Measurements from ENCODE around the gene CERS6.

The CERS6 gene

DNA sequence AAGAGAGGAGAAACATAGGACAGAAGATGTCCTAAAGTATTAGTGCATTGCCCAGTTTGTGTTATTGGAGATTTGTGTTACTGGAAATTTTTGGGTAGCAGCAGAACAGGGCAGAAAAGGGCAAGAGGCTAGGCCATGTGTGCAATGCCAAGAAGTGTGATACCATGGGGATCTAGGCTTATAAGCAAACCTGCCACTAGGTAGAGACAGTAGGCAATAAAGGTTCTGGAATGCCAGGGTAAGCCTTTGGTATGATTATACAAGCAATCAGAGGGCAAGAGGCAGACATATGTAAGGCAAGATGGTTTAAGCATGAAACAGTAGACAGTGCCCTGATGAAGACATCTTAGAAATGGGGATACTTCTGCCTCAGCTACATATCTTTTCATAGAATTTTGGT lies 12.3 kb upstream of the CERS6 start:
- no peak for DNase-seq (ENCODE audit: low spot score)

GRCh38 chr2:168445960-168446359 lies 10.1 kb upstream of the CERS6 start:
- no peak for DNase-seq (ENCODE audit: low spot score)

DNA sequence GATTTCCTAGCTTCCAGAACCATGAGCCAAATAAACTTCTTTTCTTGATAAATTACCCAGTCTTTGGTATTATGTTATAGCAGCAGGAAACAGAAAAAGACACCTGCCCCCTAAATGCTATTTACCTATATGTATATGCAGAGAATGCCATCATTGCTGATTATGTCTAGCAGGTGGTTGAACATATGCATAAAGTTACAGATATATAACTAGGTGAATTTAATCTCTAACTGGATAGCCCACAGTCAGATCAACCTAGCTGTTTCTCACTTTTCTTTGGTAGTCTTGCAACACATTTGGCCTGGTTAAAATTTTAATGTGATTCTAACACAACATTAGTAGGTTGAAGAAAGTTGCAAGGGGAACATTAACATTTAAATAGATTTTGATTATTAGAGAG lies 7.1 kb upstream of the CERS6 start:
- no peak for DNase-seq (ENCODE audit: low spot score)

- no peak for DNase-seq (ENCODE audit: low spot score)
Measured at GRCh38 chr2:168449419-168449818, 6.7 kb upstream of the CERS6 start.

GRCh38 chr2:168450171-168450570 lies 5.9 kb upstream of the CERS6 start:
- DNase-seq (ENCODE audit: low spot score), result no peak

DNA sequence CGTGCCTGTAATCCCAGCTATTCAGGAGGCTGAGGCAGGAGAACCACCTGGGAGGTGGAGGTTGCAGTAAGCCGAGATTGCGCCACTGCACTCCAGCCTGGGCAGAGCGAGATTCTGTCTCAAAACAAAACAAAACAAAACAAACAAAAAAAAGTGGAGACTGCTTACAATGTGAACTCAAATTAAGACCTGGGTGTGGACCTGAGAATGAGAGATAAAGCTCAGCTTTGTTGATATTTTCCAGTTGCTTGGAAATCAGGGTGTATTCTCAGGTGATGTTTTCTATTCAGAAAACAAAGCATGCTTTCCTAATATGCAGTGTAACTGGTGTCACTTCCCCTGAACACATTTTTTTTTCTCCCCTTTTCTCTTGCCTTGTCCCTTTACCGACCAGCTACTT lies 5.3 kb upstream of the CERS6 start:
- DNase-seq (ENCODE audit: low spot score), result no peak

DNA sequence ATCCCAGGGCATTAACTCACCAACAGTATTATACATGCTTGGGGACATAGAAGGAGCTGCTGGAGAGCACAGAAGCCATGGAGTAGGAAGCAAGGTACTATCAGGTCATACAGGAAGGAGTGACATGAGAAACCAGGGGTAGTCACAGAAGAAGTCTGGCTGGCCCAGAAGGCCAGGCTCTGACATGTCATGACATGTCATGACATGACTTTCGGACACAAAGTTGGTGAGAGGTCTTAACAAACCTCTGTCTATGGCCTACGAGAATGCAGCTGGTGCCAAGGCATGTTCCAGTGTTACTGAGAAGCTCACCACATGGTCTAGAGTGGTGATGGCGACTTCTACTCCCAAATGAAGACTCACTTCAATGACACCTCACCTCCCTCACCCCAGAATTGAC lies 3.3 kb upstream of the CERS6 start:
- no peak for DNase-seq (ENCODE audit: low spot score)

GRCh38 chr2:168453404-168453803 lies 2.7 kb upstream of the CERS6 start:
- no peak for DNase-seq (ENCODE audit: low spot score)

GRCh38 chr2:168454737-168455644 lies 1.1 kb upstream of the CERS6 start:
- no peak for DNase-seq (ENCODE audit: low spot score)

GRCh38 chr2:168456521-168457189 lies 583 bp downstream of the CERS6 start:
- DNase-seq (ENCODE audit: low spot score), result peak; percentile 62

GRCh38 chr2:168457190-168457895 lies 1.3 kb downstream of the CERS6 start:
- no peak for DNase-seq (ENCODE audit: low spot score)

- no peak for DNase-seq (ENCODE audit: low spot score)
Measured at GRCh38 chr2:168458139-168458538, 2.1 kb downstream of the CERS6 start.

DNA sequence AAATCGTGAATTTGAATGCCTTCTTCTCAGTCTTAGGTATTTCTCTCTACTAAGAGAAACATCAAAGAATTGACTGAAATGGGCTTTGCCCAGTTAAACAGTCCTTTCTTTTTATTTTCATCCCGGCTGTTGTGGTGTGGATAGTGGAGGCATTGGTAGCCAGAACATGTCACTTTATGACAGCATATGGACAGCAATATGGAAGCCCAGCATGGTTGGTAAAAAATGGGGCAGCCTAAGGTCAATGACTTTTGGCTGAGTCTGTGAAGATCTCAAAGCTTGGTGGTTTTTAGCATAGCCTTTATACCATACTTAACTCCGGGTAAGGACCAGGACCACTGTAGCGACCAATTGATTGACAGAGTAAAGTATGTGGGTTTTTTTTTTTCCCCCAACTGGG lies 3.2 kb downstream of the CERS6 start:
- no peak for DNase-seq (ENCODE audit: low spot score)

- no peak for DNase-seq (ENCODE audit: low spot score)
Measured at GRCh38 chr2:168460571-168460970, 4.5 kb downstream of the CERS6 start.

GRCh38 chr2:168461178-168461941 lies 5.3 kb downstream of the CERS6 start:
- DNase-seq (ENCODE audit: low spot score), result no peak

- DNase-seq (ENCODE audit: low spot score), result no peak
Measured at GRCh38 chr2:168461942-168462331, 5.9 kb downstream of the CERS6 start.

DNA sequence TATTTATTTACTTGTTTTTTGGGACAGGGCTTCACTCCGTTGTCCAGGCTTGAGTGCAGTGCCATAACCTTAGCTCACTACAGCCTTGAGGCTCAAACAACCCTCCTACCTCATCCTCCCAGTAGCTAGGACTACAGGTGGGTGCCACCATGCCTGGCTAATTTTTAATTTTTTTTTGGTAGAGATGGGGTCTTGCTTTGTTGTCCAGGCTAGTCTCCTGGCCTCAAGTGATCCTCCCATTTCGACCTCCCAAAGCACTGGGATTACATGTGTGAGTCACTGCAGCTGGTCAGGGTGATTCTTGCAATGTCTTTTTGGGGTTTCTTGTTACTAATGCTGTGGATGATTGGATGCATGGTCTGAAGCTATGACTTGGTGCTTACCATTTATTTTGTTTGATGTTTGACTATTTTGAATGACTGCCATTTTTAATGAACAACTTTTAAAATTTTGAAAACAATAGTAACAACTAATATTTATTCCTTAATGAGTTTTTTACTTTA lies 6.5 kb downstream of the CERS6 start:
- DNase-seq (ENCODE audit: low spot score), result no peak

- DNase-seq (ENCODE audit: low spot score), result no peak
Measured at GRCh38 chr2:168465594-168465993, 9.5 kb downstream of the CERS6 start.

DNA sequence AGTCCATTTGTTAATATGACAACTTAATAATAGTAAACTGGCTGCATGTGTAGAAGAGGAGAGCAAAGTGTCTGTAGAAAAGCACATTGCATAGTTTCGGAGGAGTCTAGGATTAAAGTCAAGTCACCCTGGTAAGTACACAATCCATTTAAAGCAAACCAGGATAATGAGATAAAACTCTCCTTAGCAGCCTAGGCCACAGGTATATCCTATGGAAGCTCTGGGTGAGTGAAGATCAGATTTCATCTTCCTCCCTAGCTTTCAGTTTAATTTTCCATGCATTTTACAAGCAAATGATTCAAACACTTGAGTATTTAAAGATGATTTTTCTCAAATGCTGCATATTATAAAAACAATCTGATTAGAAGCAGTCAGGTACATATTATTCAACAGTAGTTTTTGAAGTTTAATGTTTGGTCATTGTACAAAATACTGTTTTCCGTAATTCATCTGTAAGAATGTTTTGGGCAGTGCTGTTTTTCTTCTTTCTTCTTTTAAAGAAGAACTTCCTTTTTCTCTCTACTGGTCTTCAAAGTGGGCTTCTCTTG lies 10.2 kb downstream of the CERS6 start:
- DNase-seq (ENCODE audit: low spot score), result no peak

GRCh38 chr2:168466834-168467565 lies 10.9 kb downstream of the CERS6 start:
- no peak for DNase-seq (ENCODE audit: low spot score)

DNA sequence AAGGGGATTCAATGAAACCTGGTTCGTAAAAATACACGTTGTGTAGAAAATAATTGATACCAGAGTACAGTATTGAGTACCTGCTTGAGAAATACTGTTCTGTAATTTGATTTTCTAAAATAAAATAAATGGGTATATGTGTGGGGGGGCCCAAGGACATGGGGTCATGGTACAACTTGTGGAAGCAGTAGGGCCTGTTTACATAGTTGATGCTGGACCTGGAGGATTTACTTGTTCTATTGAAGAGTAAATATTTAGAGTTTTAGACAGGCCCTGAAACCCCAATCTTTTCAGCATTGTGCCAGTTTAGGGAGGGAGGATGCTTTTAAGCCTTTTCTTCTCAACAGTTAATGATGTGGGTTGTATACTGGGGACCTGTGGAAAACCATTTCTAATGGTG lies 11.7 kb downstream of the CERS6 start:
- no peak for DNase-seq (ENCODE audit: low spot score)

All from iPS-NIHi11 (cell line).